ENCODE measurements around the gene RIMBP3C.
"Not testable (repeated sequence)": the region's sequence is repeated elsewhere in the genome, so short reads cannot be mapped to it uniquely, and the experiment has no call there.

The RIMBP3C gene, protein sequence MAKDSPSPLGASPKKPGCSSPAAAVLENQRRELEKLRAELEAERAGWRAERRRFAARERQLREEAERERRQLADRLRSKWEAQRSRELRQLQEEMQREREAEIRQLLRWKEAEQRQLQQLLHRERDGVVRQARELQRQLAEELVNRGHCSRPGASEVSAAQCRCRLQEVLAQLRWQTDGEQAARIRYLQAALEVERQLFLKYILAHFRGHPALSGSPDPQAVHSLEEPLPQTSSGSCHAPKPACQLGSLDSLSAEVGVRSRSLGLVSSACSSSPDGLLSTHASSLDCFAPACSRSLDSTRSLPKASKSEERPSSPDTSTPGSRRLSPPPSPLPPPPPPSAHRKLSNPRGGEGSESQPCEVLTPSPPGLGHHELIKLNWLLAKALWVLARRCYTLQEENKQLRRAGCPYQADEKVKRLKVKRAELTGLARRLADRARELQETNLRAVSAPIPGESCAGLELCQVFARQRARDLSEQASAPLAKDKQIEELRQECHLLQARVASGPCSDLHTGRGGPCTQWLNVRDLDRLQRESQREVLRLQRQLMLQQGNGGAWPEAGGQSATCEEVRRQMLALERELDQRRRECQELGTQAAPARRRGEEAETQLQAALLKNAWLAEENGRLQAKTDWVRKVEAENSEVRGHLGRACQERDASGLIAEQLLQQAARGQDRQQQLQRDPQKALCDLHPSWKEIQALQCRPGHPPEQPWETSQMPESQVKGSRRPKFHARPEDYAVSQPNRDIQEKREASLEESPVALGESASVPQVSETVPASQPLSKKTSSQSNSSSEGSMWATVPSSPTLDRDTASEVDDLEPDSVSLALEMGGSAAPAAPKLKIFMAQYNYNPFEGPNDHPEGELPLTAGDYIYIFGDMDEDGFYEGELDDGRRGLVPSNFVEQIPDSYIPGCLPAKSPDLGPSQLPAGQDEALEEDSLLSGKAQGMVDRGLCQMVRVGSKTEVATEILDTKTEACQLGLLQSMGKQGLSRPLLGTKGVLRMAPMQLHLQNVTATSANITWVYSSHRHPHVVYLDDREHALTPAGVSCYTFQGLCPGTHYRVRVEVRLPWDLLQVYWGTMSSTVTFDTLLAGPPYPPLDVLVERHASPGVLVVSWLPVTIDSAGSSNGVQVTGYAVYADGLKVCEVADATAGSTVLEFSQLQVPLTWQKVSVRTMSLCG (N-terminal part only)

DNA sequence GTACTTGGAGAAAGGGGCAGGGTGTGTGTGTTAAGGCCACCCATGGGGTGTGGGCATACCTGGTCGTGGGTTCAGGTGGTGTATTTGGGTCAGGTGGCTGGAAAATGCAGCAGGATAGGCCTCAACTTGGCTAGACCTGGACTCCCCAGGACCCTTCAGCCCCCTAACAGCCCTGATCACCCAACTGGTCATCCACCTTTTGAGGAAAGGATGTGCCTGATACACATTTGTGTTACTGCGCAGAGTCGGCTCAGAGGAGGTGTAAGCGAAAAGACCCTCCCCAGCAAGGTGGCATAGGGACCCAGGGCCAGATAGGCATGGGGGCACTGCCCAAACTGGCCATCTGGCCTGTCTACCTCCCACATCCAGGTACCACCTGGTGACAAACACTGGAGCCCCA lies at the start of gene RIMBP3C:
Gene RIMBP3C (minus strand): TSS at position 101 of the 400 bp plus-strand sequence. CDS start 485 bp downstream, outside the sequence.
- not testable (repeated sequence) for DNase-seq

DNA sequence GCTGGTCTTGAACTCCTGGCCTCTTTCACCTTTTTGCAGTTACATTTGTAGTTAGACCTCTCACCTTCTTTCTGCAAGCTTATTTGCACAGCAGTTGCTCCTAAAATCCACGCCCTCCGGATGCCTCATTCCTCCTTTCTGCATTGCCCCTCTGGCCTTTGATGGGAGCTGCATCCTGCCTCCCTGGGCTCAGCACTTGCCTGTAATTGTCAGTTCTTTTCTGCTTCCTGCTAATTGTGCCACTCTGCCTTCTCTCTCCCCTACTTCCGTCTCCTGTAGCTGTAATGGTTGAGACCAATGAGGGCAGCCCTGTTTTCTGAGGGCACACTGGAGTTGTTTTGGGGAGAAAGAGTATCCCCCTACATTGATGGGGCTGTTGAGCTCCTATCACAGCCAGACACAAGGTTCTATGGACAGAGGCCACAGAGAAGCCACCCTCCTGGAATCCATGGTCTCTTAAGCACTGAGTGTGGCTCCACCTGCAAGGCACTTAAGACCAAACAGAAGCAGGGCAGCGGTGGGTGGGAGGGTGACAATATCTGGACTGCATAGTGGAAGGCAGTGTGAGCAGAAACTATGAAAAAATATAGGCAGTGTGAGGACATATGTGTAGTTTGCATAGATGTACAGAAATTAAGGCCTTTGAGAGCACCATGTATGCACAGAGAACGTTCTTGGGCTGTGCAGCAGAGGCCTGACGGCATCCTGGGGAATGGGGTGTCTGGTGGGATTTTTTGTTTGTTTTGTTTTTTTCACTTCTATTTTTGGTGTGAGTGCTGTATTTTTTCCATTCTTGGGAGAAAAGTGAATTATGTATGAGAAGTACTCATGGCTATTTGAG lies 48.0 kb upstream of the RIMBP3C start:
- no peak for DNase-seq

DNA sequence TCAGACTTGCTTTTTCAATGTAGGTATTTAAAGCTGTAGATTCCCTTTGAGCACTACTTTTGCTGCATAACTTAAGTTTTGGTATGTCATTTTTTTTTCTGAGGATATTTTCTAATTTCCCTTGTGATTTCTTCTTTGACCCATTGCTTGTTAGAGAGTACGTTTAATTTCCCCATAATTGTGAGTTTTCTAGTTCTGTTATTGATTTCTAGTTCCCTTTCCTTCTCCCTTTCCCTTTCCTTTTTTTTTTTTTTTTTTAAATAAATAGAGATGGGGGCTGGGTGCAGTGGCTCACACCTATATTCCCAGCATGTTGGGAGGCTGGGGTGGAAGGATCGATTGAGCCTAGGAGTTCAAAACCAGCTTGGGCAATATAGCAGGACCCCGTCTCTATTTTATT lies 47.0 kb upstream of the RIMBP3C start:
- DNase-seq = no peak

DNA sequence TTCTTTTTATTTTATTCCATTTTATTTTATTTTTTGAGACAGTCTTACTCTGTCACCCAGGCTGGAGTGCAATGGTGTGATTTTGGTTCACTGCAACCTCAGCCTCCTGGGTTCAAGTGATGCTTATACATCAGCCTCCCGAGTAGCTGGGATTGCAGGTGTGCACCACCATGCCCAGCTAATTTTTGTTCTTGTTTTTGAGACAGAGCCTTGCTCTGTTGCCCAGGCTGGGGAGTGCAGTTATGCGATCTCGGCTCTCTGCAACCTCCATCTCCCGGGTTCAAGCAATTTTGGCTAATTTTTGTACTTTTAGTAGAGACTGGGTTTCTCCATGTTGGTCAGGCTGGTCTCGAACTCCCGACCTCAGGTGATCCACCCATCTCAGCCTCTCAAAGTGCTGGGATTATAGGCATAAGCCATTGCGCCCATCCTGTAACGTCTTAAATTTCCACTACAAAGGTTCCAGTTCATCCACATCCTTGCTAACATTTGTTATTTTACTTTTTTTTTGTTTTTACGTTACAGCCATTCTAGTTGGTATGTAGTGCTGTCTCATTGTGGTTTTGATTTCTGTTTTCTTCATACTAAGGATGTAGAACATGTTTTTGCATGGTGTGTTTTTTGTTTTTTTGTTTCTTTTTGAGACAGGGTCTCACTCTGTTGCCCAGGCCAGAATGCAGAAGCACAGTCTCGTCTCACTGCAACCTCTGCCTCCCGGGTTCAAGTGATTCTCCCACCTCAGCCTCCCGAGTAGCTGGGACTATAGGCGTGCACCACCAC lies 45.3 kb upstream of the RIMBP3C start:
- not testable (repeated sequence) for DNase-seq

DNA sequence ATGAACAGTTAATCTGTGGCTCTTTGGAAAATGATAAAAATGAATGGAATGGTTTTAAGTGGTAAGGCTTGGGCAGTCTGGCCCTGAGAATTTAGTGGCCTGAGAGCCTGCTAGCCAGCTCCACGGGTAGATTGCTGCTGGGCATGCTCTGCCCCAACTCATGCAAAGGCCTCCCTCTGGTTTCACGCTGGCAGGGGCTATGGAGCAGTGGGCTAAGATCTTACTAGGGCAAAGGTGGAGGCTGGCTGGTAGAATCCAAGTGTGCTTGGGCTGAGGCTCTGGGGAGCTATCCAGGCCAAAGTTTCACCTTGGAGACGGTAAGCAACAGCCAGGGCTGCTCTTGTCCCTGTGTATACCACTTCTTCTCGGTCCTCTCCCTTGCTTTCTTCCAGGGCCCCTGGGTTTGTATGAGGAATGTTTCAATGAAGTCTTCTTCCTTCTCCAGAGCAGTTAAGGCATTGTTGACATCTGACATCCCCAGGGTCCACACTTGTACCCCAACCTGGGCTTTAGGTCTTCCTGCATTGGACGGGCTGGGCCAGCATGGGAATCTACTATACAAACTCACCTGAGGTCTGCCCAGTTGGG lies 43.7 kb upstream of the RIMBP3C start:
- no peak for DNase-seq

DNA sequence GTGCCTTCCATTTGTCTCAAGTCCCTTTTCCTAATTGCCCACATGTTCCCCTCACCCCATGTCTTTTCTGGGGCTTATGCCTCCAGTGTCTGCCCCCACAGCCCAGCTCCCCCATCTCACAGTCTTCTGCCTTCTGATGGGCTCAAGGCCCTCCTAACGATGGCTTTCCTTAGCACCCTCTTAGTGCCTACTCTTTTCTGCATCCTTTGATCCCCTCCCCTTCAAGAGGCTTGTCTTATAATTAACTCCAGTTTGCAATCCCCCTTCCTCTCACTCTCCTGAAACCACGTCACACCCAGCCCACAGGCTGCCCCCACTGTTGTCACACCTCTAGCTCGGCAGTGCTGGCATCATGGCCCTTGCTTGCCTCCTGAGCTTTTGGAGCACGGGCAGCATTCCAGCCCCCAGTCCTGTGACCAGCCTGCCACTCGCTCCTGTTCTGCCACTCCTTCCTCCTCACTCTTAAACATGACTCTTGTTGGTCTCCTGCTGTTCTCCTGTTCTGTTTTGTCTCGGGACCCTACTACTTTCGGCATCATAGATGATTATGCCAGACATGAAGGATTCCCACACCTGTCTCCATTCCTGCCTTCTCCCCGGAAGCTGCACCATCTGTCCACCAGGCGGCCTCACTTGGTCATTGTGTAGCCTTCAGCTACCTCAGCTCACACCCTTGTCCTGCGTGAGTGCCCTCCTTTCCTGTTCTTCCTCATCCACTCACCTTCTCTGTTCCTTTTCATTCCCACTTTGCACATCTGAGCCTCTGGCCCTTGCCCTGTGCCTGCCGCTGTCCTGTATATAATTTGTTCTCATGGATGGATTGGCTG lies 42.4 kb upstream of the RIMBP3C start:
- DNase-seq = no peak

DNA sequence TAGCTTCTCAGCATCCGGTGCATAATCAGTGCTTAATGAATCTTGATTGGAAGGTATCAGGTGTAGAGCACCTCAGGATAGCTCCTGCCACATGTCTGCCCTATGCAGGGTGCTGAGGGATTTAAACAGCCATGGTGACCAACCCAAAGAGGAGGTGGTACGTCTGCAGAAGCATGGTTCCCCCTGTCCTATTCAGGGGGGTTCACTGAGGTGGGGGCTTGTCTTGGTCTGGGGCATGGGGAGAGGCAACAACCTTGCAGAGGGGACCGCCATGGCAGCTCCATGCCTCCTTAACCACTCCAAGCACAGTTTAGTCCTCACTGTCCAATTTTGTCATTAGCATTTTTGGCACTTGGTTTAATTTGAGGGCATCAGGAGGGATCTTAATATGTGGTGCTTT lies 41.2 kb upstream of the RIMBP3C start:
- no peak for DNase-seq

DNA sequence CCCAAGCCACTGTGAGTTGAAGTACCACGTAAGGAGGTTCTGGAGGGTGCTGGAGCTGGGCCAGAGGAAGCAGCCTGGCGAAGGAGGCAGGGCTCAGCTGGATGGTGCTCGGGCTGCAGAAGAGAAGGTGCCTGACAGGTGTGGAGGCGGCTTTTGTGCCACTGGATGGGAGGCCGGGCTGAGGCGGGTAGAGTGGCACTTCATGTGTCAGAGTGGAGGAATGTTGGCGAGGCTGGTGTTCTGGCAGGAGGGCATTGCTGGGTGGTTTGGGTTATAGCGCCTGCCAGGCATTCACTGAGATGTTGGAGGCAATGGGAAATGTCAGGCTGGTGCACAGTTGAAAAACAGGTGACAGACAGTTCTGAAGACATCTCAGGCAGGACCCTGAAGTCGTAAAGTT lies 40.4 kb upstream of the RIMBP3C start:
- no peak for DNase-seq

DNA sequence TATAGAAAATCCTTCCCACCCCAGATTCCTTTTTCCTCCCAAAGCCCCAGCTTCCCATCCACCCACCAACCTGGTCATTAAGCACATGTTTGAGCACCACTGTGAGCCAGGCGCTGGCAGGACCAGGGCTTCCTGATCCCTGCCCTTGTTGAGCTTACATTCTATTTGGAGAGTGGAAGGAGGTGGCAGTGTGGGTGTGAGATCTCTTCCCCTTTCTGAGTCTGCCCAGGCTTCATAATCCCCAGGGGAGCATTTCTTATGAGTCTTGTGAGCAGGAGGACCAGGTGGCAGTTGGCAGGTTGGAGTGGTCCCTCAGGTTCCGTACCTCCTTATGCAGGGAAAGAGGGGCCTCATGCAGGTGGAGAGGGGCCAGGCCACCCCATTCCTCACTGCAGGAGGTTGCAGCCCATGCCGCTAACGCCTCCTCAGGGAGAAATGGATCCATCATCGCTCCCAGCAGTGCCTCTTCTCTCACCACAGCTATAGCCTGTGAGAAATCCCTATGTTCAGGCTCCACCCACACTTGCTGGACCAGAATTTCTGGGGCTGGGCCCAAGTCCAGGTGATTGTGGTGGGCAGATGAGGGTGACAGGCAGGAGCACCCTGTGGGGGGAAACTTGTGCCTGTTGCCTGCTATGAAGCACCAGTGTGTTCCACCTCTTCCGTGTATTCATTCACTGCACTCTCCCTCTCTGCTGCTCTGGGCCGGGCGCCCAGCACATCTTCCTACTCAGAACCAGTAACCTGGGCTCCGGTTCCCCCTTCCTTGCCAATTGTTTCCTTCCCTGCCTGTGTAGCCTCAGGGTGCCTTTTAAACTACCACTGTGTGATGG lies 39.8 kb upstream of the RIMBP3C start:
- no peak for DNase-seq

DNA sequence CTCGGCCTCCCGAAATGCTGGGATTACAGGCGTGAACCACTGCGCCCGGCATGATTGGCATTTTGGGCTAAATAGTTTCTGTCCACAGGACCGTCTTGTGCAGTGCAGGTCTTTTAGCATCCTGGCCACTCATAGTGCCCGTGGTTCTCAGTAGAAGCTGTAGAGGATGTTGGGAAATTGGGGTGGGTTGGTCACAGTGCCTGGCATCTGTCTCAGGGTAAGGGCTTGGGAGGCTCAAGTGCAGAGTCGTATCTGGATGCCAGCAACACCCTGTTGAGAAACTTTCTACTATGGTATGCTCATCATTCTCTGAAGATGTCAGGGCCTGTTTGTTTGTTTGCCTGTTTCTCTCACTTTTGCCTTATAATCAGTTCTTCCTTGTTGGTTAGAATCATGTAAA lies 38.1 kb upstream of the RIMBP3C start:
- no peak for DNase-seq

DNA sequence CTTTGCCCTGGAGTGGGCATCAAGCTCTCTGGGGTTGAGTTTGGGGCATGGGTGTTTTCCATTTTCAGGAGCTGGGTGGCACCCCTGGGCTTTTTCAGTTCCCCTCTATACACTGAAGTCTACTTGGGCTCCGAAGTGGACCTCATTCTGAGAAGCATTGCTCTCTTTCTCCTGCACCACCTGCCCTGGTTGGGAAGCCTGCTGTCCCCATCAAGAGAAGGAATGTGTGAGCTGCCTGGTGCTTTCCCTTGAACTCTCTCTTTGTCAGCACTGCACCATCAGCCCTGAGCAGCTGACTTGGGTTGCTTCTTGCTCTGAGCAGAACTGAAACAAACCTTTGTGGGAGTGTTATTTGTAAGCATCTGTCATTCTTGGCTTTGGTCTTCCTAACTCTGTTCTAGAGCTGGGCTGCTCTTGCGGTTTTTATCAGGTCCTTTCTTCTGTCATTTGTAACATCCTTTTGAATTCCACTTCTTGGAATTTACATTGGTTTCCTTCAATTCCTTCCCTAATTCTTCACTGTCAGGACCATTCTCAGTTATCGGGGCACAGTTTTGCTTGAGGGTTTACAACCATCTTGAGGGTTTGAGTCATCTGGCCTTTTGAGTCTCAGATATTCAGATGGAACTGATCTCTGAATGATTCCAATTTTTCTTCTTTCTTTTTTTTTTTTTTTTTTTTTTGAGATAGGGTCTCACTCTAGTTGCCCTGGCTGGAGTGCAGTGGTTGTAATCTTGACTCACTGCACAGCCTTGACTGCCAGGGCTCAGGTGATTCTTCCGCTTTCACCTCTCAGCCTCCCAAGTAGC lies 36.7 kb upstream of the RIMBP3C start:
- DNase-seq = peak; percentile 34

DNA sequence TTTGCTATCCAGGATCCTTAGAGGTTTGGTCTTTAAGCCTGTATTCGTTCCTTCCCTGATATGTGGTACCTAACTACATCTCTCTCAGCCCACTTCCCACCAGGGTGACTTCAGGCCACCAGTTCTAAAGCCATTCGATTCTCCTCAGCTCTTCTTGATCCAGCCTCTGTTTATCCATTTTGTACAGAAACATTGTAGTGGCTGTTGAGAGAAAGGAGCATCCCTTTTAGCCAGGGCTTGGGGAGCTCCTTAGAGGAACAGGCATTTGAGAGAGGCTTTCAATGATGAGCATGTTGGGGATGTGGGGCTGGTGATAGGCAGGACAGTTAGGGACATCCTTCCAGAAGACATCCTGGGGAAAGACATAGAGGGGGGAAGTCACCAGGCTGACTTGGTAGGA lies 34.1 kb upstream of the RIMBP3C start:
- DNase-seq = no peak

DNA sequence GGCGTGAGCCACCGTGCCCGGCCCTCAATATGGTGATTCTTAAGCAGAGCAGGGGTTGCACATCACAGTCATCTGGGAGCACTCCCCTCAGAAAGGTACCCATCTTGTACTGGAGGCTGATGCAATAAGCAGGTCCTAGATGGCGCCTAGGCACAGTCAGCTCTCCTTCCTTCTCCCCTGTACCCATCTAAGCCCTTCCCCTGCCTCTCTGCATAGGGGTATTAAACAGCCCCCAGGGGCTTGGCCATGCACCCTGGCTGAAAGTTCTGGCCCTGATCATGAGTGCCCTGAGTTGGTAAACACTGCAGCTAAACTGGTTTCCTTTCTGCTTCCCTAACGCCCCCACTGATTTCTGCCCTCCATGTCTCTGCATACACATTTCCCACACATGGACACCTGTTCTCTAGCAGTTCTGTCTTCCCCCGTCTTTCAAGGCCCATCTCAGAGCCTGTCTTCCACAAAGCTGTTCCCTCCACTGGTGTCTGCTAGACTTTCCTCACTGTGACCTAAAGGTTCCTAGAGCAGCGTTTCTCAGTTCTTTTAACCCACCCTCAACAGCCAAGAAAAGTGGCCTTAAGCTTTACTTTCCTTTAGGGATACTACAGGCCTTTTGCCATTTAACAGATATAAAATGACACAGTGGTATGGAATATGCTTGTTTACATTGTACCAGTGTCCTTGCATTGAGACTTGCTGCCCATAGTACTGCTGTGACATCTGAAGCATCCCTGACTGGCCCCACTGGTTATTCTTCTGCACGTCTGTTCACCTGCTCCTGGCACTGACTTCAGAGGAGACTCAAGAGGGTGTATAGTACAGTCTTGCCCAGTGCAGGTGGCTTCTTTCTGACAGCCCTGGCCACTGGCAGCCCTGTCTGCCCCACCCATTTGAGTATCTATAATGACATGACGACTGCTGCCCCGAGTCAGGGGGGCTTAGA lies 31.8 kb upstream of the RIMBP3C start:
- no peak for DNase-seq

DNA sequence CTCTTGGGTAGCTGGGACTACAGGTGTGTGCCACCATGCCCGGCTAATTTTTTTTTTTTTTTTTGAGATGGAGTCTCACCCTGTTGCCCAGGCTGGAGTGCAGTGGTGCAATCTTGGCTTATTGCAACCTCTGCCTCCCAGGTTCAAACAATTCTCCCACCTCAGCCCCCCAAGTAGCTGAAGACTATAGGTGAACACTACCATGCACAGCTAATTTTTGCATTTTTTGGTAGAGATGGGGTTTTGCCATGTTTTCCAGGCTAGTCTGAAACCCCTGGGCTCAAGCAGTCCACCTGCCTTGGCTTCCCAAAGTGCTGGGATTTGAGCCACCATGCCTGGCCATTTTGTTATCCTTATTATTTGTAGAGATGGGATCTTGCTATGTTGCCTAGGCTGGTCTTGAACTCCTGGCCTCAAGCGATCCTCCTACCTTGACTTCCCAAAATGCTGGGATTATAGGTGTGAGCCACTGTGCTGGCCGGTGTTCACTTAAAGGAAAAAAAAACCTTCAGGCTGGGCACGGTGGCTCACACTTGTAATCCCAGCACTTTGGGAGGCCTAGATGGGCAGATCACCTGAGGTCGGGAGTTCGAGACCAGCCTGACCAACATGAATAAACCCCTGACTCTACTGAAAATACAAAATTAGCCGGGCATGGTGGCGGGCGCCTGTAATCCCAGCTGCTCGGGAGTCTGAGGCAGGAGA lies 29.9 kb upstream of the RIMBP3C start:
- not testable (repeated sequence) for DNase-seq

DNA sequence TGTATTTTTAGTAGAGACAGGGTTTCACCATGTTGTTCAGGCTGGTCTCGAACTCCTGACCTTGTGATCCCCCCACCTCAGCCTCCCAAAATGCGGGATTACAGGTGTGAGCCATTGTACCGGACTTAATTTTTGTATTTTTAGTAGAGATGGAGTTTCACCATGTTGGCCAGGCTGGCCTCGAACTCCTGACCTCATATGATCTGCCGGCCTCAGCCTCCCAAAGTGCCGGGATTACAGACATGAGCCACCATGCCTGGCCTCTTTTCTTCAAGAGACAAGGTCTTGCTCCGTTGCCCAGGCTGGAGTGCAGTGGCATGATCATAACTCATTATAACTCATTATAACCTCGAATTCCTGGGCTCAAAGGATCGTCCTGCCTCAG lies 29.4 kb upstream of the RIMBP3C start:
- not testable (repeated sequence) for DNase-seq

DNA sequence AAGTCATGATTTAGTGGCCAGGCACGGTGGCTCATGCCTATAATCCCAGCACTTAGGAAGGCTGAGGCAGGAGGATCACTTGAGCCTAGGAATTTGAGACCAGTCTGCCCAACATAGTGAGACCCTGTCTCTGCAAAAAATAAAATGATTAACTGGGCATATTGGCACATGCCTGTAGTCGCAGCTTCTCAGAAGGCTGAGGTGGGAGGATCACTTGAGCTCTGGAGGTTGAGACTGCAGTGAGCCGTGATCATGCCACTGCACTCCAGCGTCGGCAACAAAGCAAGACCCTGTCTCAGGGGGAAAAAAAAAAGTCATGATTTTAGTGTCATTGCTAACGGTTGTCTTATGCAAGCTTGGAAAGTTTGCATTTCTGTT lies 28.2 kb upstream of the RIMBP3C start:
- DNase-seq = no peak

All from activated CD4-positive, CD25-positive, alpha-beta regulatory T cell treated with anti-CD3 and anti-CD28 coated beads, Interleukin-2, amount 50 U/mL, for 72 hours (primary cell).